Measurements from ENCODE around the gene GBGT1.

- no peak for TF ChIP-seq CTCF (IDR thresholded peaks at IDR 0.05 in 4 of 5, conservative IDR thresholded peaks at IDR 0.05 in 1 of 5)
- TF ChIP-seq POLR2A (IDR thresholded peaks at IDR 0.05) = no peak
Observed at GRCh38 chr9:133108794-133109641, 54.7 kb downstream of the GBGT1 start.

All from gastrocnemius medialis (tissue), 4 donors.